ENCODE measurements around the gene SMIM7. TPM values are rescaled to one million over a fixed set of nuclear protein-coding genes. Genes with fewer than 3 reads are reported as not detected.
A peak's percentile ranks its signal among the peaks of the same experiment; 100 is the strongest.

Gene SMIM7
- total and polyA plus RNA-seq, 2 of the 13 experiments (the other 11 are each of a cell fraction or from before 2014, with no cell fraction given): 55.7 to 74.9 TPM

GRCh38 chr19:16659832-16660708 is at the start of gene SMIM7 (continued):
- TF ChIP-seq HOXA7 (CRISPR knock-in tag; IDR thresholded peaks at IDR 0.05) (no peak), THAP9 (CRISPR knock-in tag; IDR thresholded peaks at IDR 0.05; ENCODE audit: borderline replicate concordance) (peak; percentile 73; the same call in 1 of the 2 replicates), ZFAT (CRISPR knock-in tag; conservative IDR thresholded peaks at IDR 0.05) (no peak), PHF5A (CRISPR knock-in tag; IDR thresholded peaks at IDR 0.05; ENCODE audit: low read depth, unreplicated experiment) (peak; percentile 75), ZSCAN30 (CRISPR knock-in tag; IDR thresholded peaks at IDR 0.05) (no peak), POLR2A (IDR thresholded peaks at IDR 0.05; ENCODE audit: insufficient read depth in 1 of 2, low read depth in 2 of 2, low read length in 2 of 2) (peak; percentile 83 to 95), ZNF569 (CRISPR knock-in tag; IDR thresholded peaks at IDR 0.05; ENCODE audit: borderline replicate concordance) (no peak), FOXK1 (CRISPR knock-in tag; IDR thresholded peaks at IDR 0.05; ENCODE audit: borderline replicate concordance, low read depth) (peak; percentile 84; the same call in 1 of the 2 replicates), ZNF800 (CRISPR knock-in tag; IDR thresholded peaks at IDR 0.05) (no peak; the same call in 1 of the 2 replicates), SMYD3 (CRISPR knock-in tag; IDR thresholded peaks at IDR 0.05) (no peak), FOXO4 (CRISPR knock-in tag; conservative IDR thresholded peaks at IDR 0.05) (no peak), ZNF510 (CRISPR knock-in tag; IDR thresholded peaks at IDR 0.05; ENCODE audit: low read depth) (0 out of 2 replicates have a peak, but pooled peaks have one; percentile 57), ZNF205 (CRISPR knock-in tag; IDR thresholded peaks at IDR 0.05) (peak; percentile 70), IKZF5 (CRISPR knock-in tag; IDR thresholded peaks at IDR 0.05) (peak; percentile 64), PHB2 (IDR thresholded peaks at IDR 0.05; ENCODE audit: partially characterized antibody) (no peak), ZNF224 (CRISPR knock-in tag; IDR thresholded peaks at IDR 0.05) (no peak), CSRNP1 (CRISPR knock-in tag; IDR thresholded peaks at IDR 0.05) (no peak; the same call in 1 of the 2 replicates), MED8 (CRISPR knock-in tag; IDR thresholded peaks at IDR 0.05; ENCODE audit: insufficient replicate concordance) (no peak), REPIN1 (CRISPR knock-in tag; IDR thresholded peaks at IDR 0.05; ENCODE audit: borderline replicate concordance, low read depth) (peak; percentile 67), SETDB1 (CRISPR knock-in tag; IDR thresholded peaks at IDR 0.05; ENCODE audit: borderline replicate concordance) (no peak)
